Activated naive CD4-positive, alpha-beta T cell treated with Interleukin-2 at 50 U/mL for 16 hours (primary cell): ENCODE measurements around the gene PFN4.
"Not testable (repeated sequence)": the region's sequence is repeated elsewhere in the genome, so short reads cannot be mapped to it uniquely, and the experiment has no call there.

ENCODE experiments used
- DNase-seq: peaks from one replicate; pipeline ENCODE4 v3.0.0-alpha.2; 2020

PFN4 gene

DNA sequence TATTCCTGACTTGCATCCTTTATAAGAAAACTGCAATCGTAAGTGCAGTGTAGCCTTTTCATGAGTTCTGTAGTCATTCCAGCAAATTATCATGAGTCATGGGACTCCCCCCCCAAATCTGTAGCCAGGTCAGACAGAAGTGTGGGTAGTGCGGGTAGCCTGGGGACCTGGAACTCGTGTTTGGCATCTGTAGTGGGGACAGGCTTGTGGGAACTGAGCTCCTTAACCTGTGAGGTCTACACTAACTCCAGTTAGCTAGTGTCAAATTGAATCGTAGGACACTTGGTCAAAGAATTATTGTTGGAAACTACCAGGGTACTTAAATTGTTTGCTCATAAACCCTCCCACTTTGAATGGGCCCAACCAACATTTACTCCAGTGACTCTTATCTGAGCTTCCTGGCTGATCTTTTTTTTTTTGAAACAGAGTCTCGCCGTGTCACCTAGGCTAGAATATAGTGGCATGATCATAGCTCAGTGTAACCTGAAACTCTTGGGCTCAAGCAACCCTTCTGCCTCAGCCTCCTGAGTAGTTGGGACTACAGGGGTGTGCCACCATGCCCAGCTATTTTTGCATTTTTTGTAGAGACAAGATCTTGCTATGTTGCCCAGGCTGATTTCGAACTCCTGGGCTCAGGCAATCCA is 12.4 kb downstream of the PFN4 start:
- no peak for DNase-seq

DNA sequence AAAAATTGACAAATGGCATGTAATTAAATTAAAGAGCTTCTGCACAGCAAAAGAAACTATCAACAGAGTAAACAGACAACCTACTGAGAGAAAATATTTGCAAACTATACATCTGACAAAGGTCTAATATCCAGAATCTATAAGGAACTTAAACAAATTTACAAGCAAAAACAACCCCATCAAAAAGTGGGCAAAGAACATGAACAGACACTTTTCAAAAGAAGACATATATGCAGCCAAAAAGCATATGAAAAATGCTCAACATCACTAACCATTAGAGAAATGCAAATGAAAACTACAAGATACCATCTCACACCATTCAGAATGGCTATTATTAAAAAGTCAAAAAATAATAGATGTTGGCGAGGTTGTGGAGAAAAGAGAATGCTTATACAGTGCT is 13.7 kb downstream of the PFN4 start:
- DNase-seq: not testable (repeated sequence)

DNA sequence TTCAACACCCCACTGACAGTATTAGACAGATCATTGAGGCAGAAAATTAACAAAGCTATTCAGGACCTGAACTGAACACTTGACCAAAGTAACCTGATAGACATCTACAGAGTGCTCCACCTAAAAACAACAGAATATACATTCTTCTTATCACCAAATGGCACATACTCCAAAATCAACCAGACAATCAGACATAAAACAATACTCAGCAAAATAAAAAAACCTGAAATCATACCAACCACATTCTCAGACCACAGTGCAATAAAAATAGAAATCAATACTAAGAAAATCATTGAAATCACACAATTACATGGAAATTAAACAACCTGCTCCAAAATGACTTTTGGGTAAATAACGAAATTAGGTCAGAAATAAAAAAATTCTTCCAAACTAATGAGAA is 15.8 kb downstream of the PFN4 start:
- DNase-seq: no peak

DNA sequence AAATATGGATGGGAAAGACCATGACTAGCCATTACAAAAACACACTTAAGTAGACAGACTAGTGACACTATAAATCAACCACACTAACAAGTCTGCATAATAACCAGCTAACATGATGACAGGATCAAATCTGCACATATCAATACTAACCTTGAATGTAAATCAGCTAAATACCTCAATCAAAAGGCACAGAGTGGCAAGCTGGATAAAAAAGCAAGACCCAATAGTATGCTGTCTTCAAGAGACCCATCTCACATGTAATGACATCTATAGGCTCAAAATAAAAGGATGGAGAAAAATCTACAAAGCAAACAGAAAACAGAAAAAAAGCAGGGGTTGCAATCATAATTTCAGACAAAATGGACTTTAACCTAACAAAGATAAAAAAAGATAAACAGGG is 16.3 kb downstream of the PFN4 start:
- no peak for DNase-seq

DNA sequence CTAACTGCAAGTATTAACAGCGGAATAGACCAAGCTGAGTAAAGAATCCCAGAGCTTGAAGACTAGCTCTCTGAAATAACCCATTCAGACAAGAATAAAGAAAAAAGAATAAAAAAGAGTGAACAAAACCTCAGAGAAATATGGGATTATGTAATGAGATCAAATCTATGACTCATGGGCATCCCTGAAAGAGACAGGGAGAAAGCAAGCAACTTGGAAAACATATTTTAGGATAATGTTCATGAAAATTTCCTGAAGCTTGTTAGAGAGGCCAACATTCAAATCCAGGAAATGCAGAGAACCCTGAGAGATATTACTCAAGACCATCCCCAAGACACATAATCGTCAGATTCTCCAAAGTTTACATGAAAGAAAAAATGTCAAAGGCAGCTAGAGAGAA is 17.3 kb downstream of the PFN4 start:
- no peak for DNase-seq

DNA sequence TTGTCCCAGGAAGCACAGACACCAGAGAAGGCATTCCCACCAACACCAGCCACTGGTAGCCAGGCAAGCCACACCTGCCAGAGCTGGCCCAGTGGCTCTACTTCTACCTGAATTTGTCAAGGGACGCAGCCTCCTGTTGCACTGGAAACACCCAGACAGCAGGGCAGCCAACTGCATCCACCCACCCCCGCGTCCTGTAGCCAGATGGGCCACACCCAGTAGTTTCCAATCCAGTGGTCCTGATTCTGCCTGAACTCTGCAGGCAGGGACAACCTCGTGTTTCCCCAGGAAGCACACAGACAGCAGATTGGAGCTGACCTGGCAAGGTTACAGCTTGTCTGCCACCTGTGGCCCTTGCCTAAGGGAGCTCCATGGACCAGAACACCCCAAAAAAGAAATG is 18.2 kb downstream of the PFN4 start:
- no peak for DNase-seq

DNA sequence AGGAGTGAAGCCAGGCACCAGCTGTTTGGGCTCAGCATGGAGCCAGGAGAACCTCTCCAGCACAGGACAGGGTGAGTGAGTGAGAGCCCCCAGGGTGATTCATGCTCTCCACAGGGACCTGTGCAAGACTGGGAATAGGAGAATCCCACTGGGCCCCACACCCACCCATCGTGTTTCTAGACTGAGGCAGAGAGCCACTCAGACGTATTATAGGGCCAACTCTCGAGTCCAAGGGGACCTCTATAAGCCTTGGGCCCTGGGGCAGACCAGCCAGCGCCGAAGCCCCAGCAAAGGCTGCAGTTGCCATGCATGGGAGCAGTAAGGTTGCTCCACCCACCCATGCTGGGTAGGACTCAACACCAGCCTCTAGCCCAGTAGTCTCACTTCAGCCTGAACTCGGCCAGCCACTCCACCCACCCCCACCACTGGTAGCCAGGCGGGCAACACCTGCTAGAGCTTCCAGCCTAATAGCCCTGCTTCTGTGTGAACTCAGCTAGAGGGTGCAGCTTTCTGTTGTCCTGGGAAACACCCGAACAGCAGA is 19.0 kb downstream of the PFN4 start:
- DNase-seq: no peak

DNA sequence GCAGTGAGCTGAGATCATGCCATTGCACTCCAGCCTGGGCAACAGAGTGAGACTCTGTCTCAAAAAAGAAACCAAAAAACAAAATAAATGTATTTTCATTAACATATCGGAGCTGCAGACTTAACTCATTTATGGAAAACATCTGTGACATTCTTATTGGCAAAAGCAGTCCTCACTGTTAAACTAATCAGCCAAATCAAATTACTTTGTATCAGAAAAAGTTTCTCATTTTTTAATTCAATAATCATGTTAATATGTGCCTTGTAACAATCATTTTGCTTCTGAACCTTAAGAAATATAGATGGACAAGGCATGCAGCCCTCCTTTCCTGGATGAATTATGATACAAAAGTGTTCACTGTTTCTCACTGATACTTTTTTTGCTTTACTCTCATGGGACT is 20.5 kb downstream of the PFN4 start:
- DNase-seq: no peak

DNA sequence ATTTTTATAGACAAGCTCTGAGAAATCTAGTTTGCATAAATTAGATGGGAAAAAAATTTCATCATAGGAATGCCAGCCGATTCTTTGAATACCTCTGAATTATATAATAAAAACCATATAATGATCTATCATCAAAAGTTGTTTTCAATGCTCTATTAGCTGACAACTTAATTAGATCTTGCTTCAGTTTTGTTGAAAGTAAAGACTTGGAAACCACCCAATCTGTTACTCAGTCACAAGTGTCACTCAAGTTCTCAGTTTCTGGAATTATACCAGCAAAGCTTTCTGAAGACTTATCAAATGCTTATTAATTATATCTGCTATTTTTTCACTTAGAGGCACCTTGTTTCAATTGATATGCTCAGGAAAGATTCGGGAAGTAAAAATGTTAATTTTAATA is 21.1 kb downstream of the PFN4 start:
- DNase-seq: no peak

DNA sequence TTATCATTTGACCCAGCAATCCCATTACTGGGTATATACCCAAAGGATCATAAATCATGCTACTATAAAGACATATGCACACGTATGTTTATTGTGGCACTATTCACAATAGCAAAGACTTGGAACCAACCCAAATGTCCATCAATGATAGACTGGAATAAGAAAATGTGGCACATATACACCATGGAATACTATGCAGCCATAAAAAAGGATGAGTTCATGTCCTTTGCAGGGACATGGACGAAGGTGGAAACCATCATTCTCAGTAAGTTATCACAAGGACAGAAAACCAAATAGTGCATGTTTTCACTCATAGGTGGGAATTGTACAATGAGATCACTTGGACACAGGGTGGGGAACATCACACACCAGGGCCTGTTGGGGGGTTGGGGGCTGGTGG is 22.4 kb downstream of the PFN4 start:
- DNase-seq: not testable (repeated sequence)

DNA sequence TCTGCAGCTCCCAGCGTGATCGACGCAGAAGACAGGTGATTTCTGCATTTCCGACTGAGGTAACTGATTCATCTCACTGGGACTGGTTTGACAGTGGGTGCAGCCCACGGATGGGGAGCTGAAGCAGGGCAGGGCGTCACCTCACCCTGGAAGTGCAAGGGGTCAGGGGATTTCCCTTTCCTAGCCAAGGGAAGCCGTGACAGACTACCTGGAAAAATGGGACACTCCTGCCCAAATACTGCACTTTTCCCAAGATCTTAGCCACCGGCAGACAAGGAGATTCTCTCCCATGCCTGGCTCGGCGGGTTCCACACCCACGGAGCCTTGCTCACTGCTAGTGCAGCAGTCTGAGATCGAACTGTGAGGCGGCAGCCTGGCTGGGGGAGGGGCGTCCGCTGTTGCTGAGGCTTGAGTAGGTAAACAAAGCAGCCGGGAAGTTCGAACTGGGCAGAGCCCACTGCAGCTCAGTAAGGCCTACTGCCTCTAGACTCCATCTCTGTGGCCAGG is 27.9 kb downstream of the PFN4 start:
- DNase-seq: not testable (repeated sequence)

DNA sequence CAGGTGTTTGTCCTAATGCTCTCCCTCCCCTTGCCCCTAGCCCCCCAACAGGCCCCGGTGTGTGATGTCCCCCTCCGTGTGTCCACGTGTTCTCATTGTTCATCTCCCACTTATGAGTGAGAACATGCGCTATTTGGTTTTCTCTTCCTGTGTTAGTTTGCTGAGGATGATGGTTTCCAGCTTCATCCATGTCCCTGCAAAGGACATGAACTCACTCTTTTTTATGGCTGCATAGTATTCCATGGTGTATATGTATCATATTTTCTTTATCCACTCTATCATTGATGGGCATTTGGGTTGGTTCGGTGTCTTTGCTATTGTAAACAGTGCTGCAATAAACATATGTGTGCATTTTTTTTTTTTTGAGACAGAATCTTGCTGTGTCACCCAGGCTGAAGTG is 29.9 kb downstream of the PFN4 start:
- not testable (repeated sequence) for DNase-seq

DNA sequence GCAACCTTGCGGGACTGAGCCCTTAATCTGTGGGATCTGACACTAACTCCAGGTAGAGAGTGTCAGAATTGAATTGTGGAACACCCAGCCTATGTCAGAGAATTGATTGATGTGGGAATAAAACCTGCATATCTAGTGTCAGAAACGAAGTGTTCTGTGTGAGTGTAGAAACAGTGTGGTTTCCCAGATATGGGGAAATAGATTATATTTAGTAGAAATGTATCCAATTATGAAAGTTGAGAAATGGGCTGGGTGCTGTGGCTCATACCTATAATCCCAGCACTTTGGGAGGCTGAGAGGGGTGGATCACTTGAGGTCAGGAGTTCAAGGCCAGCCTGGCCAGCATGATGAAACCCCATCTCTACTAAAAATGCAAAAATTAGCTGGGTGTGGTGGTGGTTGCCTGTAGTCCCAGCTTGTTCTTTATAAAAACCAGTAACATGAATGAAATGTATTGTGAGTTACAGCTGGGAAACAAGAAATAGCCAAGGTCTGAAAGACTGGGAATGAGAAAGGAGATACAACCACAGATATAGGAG is 34.2 kb downstream of the PFN4 start:
- no peak for DNase-seq

DNA sequence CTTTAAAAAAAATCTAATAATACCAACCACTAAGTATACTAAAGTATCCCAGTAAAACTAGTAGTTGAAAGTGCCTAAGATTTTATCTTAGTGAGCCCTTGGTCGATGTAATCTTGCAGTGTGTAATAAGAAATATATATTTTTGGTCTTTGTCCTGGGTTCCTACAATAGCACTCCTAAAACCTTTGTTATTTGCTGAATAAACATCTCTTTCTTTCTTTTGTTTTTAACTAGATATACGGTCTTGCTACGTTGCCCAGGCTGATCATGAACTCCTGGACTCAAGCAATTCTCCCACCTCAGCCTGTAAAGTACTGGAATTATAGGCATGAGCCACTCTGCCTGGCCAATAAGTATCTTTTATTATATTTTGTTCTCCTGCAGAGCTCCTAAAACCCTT is 36.1 kb downstream of the PFN4 start:
- DNase-seq: no peak

DNA sequence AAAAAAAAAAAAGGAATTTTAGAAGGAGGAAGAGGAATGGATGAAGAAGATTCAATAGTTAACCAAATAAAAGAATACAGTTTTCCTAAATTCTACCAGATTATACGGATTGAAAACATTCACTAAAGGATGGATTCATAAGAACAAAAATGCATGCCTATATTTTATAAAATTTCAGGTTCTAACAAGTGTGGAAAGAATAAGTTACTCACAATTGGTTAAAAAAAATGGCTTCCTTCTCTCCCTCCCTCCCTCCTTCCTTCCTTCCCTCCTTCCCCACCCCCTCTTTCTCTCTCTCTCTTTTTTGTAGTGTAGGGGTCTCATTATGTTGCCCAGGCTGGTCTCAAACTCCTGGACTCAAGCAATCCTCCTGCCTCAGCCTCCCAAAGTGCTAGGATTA is 36.9 kb downstream of the PFN4 start:
- DNase-seq: no peak

DNA sequence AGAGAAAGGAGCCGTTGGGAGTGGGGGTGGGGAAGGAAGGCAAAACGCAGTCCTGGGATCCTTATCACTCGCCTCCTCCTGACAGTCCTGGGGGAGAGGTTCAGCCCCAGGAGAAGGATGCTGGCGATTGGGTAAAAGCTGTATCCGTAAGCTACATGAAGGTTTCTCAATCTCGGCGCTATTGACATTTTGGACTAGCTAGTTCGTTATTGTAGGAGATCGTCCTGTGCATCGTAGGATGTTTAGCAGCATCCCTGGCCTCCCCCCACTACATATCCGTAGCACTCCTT is 38.0 kb downstream of the PFN4 start:
- DNase-seq: no peak

DNA sequence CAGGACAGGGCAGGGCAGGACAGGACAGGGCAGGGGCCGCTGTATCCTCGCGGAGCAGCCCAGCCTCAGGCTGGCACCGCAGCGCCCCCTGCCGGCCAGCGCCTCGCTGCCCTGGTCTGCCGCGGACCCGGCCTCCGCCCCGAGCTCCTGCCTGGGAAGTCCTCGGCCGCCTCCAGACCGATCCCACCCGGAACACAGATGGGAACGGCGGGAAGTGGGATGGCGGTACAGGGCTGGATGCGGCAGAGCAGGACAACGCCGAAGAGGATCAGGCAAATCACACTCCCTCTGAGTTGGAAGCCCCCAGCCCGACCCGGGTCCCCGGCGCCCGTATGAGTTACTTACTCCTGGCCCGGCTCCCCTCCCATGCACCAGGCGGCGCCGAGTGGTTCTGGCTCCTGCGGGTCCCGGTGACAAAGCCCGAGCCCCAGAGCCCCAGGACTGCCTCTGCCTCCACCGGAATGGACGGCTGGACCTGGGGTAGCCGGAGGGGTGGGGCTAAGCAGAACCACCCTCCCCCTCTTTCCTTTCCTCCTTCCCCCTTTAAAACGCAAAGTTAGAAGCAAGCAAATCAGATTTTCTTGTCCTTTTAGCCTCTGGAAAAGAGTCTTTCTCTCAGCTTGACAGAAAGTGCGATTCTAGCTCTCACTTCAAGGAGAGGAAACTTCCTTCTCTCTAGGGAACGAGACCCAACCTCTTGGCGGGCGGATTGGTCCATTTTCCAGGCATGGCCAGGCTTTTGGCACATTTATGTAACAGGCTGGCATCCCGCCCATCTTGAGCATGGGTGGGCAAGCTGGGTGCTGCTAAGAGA is 38.5 kb downstream of the PFN4 start, which contains the start of gene TP53I3:
TSS of gene TP53I3 (minus strand) at position 449 of the 814 bp plus-strand sequence. CDS start 508 bp downstream, outside the sequence.
- DNase-seq: peak; percentile 85

DNA sequence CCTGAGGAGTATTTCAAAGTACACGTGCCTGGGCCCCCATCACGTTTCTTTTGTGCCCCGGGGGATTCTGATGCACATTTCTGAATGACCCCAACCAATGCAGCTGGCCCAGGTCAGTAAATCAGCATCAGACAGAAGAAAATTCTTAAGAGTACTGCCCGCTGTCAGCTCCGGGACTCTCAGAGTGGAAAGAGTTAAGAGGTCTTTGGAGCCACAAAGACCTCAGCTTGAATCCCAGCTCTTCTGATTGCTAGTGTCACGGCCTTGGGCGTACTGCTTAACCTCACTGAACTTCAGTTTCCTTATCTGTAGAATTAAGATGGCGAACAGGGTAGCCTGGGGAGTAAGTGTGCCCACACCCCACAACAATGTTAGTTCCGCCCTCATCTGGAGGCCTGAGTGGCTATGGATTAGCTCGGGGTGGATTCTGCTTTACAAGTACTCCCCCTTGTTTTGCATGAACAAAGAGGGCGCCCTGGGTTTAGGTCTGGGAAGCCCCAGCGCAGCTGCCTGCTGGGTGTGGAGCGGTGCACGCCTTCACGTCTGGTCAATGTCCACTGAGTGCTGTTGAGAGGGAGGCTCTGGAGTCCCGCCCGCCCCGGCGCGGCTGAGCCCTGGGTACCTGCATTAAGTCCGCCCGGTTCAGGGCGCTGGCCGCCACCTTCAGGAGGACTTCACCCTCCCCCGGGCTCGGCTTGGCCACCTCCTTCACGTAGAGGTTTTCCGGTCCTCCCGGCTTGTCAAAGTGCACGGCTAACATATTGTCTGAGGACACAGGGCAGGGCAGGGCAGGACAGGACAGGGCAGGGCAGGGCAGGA is 39.4 kb downstream of the PFN4 start:
- no peak for DNase-seq

DNA sequence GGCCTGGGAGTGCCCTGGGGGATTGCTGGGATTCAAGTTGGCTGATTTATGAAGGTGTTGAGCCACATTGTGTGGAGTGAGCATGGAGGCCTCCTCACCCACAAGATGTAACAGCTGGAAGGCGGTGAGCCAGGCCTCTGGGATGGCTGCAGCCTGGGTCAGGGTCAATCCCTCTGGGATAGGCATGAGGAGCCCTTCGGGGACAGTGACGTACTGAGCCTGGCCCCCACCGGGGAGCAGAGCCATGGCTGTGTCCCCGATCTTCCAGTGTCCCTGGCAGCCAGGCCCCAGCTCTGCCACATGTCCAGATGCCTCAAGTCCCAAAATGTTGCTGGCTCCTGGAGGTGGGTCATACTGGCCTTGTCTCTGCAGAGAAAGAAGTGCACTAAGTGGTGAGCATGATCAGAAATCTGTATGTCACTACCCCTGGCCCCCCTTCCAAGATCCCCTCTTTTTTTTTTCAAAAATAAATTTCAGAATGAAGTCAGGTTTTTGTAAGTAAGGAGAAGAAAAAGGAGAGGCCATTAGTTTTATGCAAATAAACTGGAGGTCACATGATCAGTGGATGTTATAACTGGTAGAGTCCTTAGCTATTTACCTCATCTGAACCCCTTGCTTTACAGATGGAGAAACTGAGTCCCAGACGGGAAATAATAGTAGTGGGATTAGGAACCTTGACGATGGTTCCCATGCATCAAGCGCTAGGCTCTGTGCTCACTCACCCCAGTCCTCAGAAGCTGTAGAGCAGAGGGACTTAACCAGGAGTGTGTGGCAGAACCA is 40.2 kb downstream of the PFN4 start:
- DNase-seq: no peak

DNA sequence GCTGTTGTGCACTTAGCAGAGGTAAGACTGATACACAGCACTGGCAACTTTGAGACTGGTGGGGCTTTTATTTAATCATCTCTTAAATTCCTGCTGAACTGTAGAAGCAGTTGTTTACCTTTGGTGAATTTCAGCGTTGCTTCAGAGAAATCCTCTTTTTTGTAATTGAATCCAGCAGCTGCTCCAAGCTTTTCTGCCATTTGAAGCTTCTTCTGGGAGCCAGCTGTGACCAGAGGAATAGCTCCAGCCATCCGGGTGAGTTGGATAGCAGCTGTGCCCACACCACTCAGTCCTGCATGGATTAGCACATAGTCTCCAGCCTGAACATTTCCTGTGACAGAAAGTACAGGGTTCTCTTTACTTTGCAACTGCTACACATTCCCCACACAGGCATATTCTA is 42.4 kb downstream of the PFN4 start:
- DNase-seq: no peak

DNA sequence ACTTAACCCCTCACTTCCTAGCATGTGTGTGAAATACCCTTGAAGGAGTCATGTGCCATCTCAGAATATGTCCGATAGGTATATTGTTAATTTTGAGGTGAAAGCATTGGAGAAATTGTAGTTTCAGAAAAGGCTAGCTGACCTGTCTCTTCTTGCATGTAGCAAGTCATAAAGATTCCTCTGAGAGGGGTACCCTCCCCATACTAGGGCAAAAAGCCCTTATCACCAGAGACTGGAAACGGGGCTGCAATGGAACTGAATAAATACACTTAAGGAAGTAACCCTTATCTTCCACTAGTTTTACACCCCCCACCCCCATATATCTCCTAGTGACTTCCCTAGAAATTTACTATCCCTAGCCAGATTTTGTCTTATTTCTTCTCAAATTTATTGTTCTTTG is 45.3 kb downstream of the PFN4 start:
- DNase-seq: no peak

DNA sequence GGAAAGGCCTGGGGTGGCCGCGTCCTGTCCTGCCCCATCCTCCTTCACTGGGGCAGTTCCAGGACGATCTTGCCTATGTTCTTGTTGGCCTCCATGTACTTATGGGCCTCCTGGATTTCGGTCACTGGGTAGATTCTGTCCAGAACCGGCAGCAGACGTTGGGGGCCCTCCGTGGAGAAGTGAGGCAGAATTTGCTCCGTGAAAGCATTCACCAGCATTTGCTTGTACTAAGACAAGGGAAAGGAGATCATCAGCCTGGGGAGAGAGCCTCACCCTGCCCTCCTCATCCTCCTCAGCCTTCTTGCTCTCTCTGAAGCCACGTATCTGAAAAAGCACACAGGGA is 45.6 kb downstream of the PFN4 start:
- DNase-seq: no peak
